Spleen (tissue), 11 donors: ENCODE data around the gene PHACTR2. TPM values are rescaled to one million over a fixed set of nuclear protein-coding genes. Genes with fewer than 3 reads are reported as not detected.
"Not testable (repeated sequence)": the region's sequence is repeated elsewhere in the genome, so short reads cannot be mapped to it uniquely, and the experiment has no call there.

Experiments
- DNase-seq: peaks from one replicate; pipeline ENCODE4 v3.0.0-alpha.2; 2020
- H3K27ac ChIP-seq, 8 donors: fragments of 200-600 bp; sonication (generic) in 7 of 8; 1 replicate in 4 of 8; 2 replicates in 4 of 8; pipeline versions ENCODE4 v1.5.0 to v1.8.0; 2016 to 2021; ENCODE audit warnings: inconsistent platforms in 4 of 8, mild to moderate bottlenecking in 4 of 8, moderate library complexity in 1 of 8
- H3K27me3 ChIP-seq, 7 donors: fragments of 200-600 bp; sonication (generic) in 6 of 7; replicated peaks in 1 of 7; 1 replicate in 4 of 7; 2 replicates in 3 of 7; pipeline versions ENCODE4 v1.5.0 to v1.8.0; 2016 to 2021; ENCODE audit warnings: inconsistent platforms in 3 of 7, mild to moderate bottlenecking in 1 of 7
- H3K36me3 ChIP-seq, 6 donors: fragments of 200-600 bp; sonication (generic) in 5 of 6; 1 replicate in 4 of 6; 2 replicates in 2 of 6; pipeline versions ENCODE4 v1.5.0 to v1.8.0; 2016 to 2021; ENCODE audit warnings: inconsistent platforms in 2 of 6
- H3K4me1 ChIP-seq, 6 donors: fragments of 200-600 bp; sonication (generic) in 5 of 6; 1 replicate in 3 of 6; 2 replicates in 3 of 6; pipeline versions ENCODE4 v1.5.0 to v1.8.0; 2016 to 2021; ENCODE audit warnings: inconsistent platforms in 3 of 6
- H3K4me3 ChIP-seq, 8 donors: fragments of 200-600 bp; sonication (generic) in 7 of 8; 1 replicate in 4 of 8; 2 replicates in 4 of 8; pipeline versions ENCODE4 v1.5.0 to v1.8.0; 2016 to 2021; ENCODE audit warnings: inconsistent platforms in 4 of 8, mild to moderate bottlenecking in 4 of 8, moderate library complexity in 2 of 8
- H3K9me3 ChIP-seq, 8 donors: fragments of 200-600 bp; sonication (generic) in 7 of 8; 1 replicate in 4 of 8; 2 replicates in 4 of 8; pipeline versions ENCODE4 v1.5.0 to v1.8.0; 2016 to 2021; ENCODE audit warnings: inconsistent platforms in 4 of 8
- CTCF ChIP-seq, 11 experiments: fragments of 200-600 bp in 7 of 11; fragments of 450-650 bp in 4 of 11; sonication (generic) in 4 of 11; IDR thresholded peaks in 8 of 11; conservative IDR thresholded peaks in 3 of 11; 1 replicate in 7 of 11; 2 replicates in 4 of 11; pipeline versions ENCODE4 v1.4.0 to v1.8.0; 2016 to 2021; ENCODE audit warnings: antibody characterized with exemption in 11 of 11, inconsistent platforms in 4 of 11, mild to moderate bottlenecking in 1 of 11
- POLR2A ChIP-seq, 3 donors: fragments of 450-650 bp; IDR thresholded peaks; one replicate each; pipeline ENCODE4 v1.5.1; 2017; ENCODE audit warnings: antibody characterized with exemption in 3 of 3, mild to moderate bottlenecking in 1 of 3
- POLR2AphosphoS5 ChIP-seq, 3 donors: sonication (generic); formaldehyde crosslinking; IDR thresholded peaks; one replicate each; pipeline ENCODE4 v1.5.1; 2017; ENCODE audit warnings: antibody characterized with exemption in 3 of 3
- WGBS, 5 donors: extraction: QIAGEN DNeasy Blood & Tissue Kit in 3 of 5; methylation state at CpG; one replicate each; pipeline versions ENCODE4 v1.1.5 to v1.1.7; 2013 to 2018; 5-methylcytosine and 5-hydroxymethylcytosine counted together
- intact Hi-C: fragments of 100-400 bp; cut with DNase I; formaldehyde crosslinking; loops from one replicate; pipeline ENCODE4 v1.15.0; 2023; ENCODE audit warnings: low total_unique reads
- polyA plus RNA-seq, 3 donors: library from polyadenylated mRNA; stranded (reverse); fragments of 200-250 nt; gene quantifications; one replicate each; pipeline ENCODE4 v1.2.1, GENCODE V29; 2013
- total RNA-seq, 7 donors: library from RNA; depleted of rRNA in 3 of 7; stranded (reverse); fragments of >200 nt in 3 of 7; fragmentation: NEBNext Ultra II Directional in 4 of 7; extraction: Animal tissue kit (Norgen Biotek cat#: 25700) in 4 of 7; gene quantifications; one replicate each; pipeline versions ENCODE4 v1.1.0 to v1.2.1, GENCODE V29; 2016 to 2021
- donor health status: healthy with polysubstance abuse.
- donor health status: DM: no; HTN: no; CAD: no; lungs with moderate emphysema.
- donor health status: DM: no; HTN: no; CAD: no.
- donor health status: Bipolar disorder and iron deficiency.
- donor health status: healthy.
- donor health status: DM: no; HTN: no; CAD: no.
- donor health status: DM: yes; HTN: yes; CAD: no.

The PHACTR2 gene
- total and polyA plus RNA-seq, 10 donors: 3.5 to 116 (median 76.1) TPM

- Histone ChIP-seq H3K4me3 (no peak overlapping the region), H3K36me3 (peaks cover 0 to 57% (median 52%) of the 10 kb centered on the region in 6 donors), H3K27me3 (no peaks in the 10 kb centered on the region), H3K27ac (no peak overlapping the region), H3K9me3 (no peaks in the 10 kb centered on the region), H3K4me1 (peaks cover 8 to 36% (median 26%) of the 10 kb centered on the region in 6 donors)
- 61 to 95% (median 80%) methylated on average over 5 of the region's 5 CpGs for WGBS, 5 donors
- TF ChIP-seq CTCF (IDR thresholded peaks at IDR 0.05 in 8 of 11, conservative IDR thresholded peaks at IDR 0.05 in 3 of 11): no peak
- no peak for TF ChIP-seq POLR2AphosphoS5 (IDR thresholded peaks at IDR 0.05)
- no peak for TF ChIP-seq POLR2A (IDR thresholded peaks at IDR 0.05)
- DNase-seq: no peak
- intact Hi-C loops: loop anchor here (10.0 kb wide), 1 partner anchor 170 kb away; no protein-coding TSS in a partner anchor
Measured at GRCh38 chr6:143845033-143845432, 167.3 kb downstream of the PHACTR2 start.

GRCh38 chr6:143851706-143852105 lies 173.9 kb downstream of the PHACTR2 start:
- H3K4me1 ChIP-seq, H3K27ac ChIP-seq, H3K4me3 ChIP-seq, H3K27me3 ChIP-seq, DNase-seq, intact Hi-C loops: not testable (repeated sequence)
- WGBS, 5 donors: 94 to 98% (median 96%) methylated on average over 3 of the region's 3 CpGs
- peaks cover 0 to 43% (median 34%) of the 10 kb centered on the region in 8 donors for H3K9me3 ChIP-seq
- peaks cover 8 to 100% (median 84%) of the 10 kb centered on the region in 6 donors for H3K36me3 ChIP-seq

- H3K4me1 ChIP-seq, H3K27ac ChIP-seq, intact Hi-C loops, H3K4me3 ChIP-seq, DNase-seq, H3K27me3 ChIP-seq: not testable (repeated sequence)
- WGBS, 5 donors: 89 to 98% (median 97%) methylated on average over 1 of the region's 1 CpG
- Histone ChIP-seq H3K36me3 (peaks cover 13 to 100% (median 86%) of the 10 kb centered on the region in 6 donors), H3K9me3 (peaks cover 0 to 45% (median 35%) of the 10 kb centered on the region in 8 donors)
Measured at GRCh38 chr6:143855057-143855456, 177.3 kb downstream of the PHACTR2 start.

- H3K36me3 ChIP-seq: peaks cover 13 to 100% (median 87%) of the 10 kb centered on the region in 6 donors
- WGBS, 5 donors: 90 to 99% (median 96%) methylated on average over 6 of the region's 6 CpGs
- H3K9me3 ChIP-seq: peaks cover 0 to 42% (median 33%) of the 10 kb centered on the region in 8 donors
- intact Hi-C loops, H3K27ac ChIP-seq, H3K4me3 ChIP-seq, H3K27me3 ChIP-seq, DNase-seq, H3K4me1 ChIP-seq: not testable (repeated sequence)
Measured at GRCh38 chr6:143856762-143857161, 179.0 kb downstream of the PHACTR2 start.

- 94 to 98% (median 97%) methylated on average over 5 of the region's 5 CpGs for WGBS, 5 donors
- Histone ChIP-seq H3K4me1 (no peaks in the 10 kb centered on the region), H3K9me3 (peaks cover 0 to 33% (median 24%) of the 10 kb centered on the region in 8 donors), H3K27me3 (no peaks in the 10 kb centered on the region), H3K36me3 (peaks cover 18 to 100% (median 88%) of the 10 kb centered on the region in 6 donors), H3K27ac (no peak overlapping the region), H3K4me3 (no peak overlapping the region)
- no peak for TF ChIP-seq POLR2AphosphoS5 (IDR thresholded peaks at IDR 0.05)
- TF ChIP-seq CTCF (IDR thresholded peaks at IDR 0.05 in 8 of 11, conservative IDR thresholded peaks at IDR 0.05 in 3 of 11): no peak
- TF ChIP-seq POLR2A (IDR thresholded peaks at IDR 0.05): no peak
- no peak for DNase-seq
- intact Hi-C loops: no loop called here
Measured at GRCh38 chr6:143857651-143858050, 179.9 kb downstream of the PHACTR2 start.
